AG09309 (cell line): ENCODE measurements around the gene CD151.
A peak's percentile ranks its signal among the peaks of the same experiment; 100 is the strongest.

Experiments used
- DNase-seq: peaks from one replicate; pipeline ENCODE4 v3.0.0-alpha.2; 2010; ENCODE audit warnings: low read depth
- H3K4me3 ChIP-seq: 2 replicates; pipeline ENCODE4 v1.5.1; 2011; ENCODE audit warnings: mild to moderate bottlenecking, low read depth, low read length, moderate library complexity; ENCODE audit not compliant: control insufficient read depth
- CTCF ChIP-seq: IDR thresholded peaks from 2 replicates; pipeline ENCODE4 v1.5.1; 2011; ENCODE audit warnings: mild to moderate bottlenecking, low read depth, low read length, inconsistent platforms; ENCODE audit not compliant: insufficient read depth, control insufficient read depth; ENCODE audit errors: missing control alignments

Gene CD151

GRCh38 chr11:797296-798092 is 35.3 kb upstream of the CD151 start:
- TF ChIP-seq CTCF, result no peak
- DNase-seq, result no peak
- peak overlapping the region; percentile 77 for H3K4me3 ChIP-seq

GRCh38 chr11:798093-798713 is 34.5 kb upstream of the CD151 start, which contains the start of gene SLC25A22:
TSS of gene SLC25A22 (minus strand) at chr11:798281. CDS start at chr11:795006, 3,275 bp downstream.
- no peak for DNase-seq
- peak; percentile 59 for TF ChIP-seq CTCF
- peak within 1 kb of the TSS; percentile 77 for H3K4me3 ChIP-seq

GRCh38 chr11:799641-800316 is 33.0 kb upstream of the CD151 start:
- TF ChIP-seq CTCF, result no peak
- DNase-seq, result no peak
- no peak overlapping the region for H3K4me3 ChIP-seq

- no peak for DNase-seq
- TF ChIP-seq CTCF, result no peak
- no peak overlapping the region for H3K4me3 ChIP-seq
Observed at GRCh38 chr11:800473-800872, 32.3 kb upstream of the CD151 start.

GRCh38 chr11:801097-801780 is 31.5 kb upstream of the CD151 start:
- H3K4me3 ChIP-seq, result no peak overlapping the region
- no peak for TF ChIP-seq CTCF
- no peak for DNase-seq

GRCh38 chr11:802018-802617 is 30.6 kb upstream of the CD151 start:
- H3K4me3 ChIP-seq, result no peak overlapping the region
- DNase-seq, result no peak
- no peak for TF ChIP-seq CTCF
